Suprapubic skin (tissue), 4 donors: ENCODE results near the gene LEF1. TPM values are rescaled to one million over a fixed set of nuclear protein-coding genes. Genes with fewer than 3 reads are reported as not detected.

Source experiments
- DNase-seq, 2 donors: peaks; one replicate each; pipeline ENCODE4 v3.0.0-alpha.2; 2019; ENCODE audit warnings: low spot score in 2 of 2
- H3K27ac ChIP-seq: fragments of 200-600 bp; sonication (generic); one replicate; pipeline ENCODE4 v1.5.1; 2019
- H3K27me3 ChIP-seq: fragments of 200-600 bp; sonication (generic); one replicate; pipeline ENCODE4 v1.5.1; 2019
- H3K36me3 ChIP-seq: fragments of 200-600 bp; sonication (generic); one replicate; pipeline ENCODE4 v1.5.1; 2019
- H3K4me1 ChIP-seq: fragments of 200-600 bp; sonication (generic); one replicate; pipeline ENCODE4 v1.5.1; 2019
- H3K4me3 ChIP-seq: fragments of 200-600 bp; sonication (generic); one replicate; pipeline ENCODE4 v1.5.1; 2019; ENCODE audit warnings: mild to moderate bottlenecking
- H3K9me3 ChIP-seq: fragments of 200-600 bp; sonication (generic); one replicate; pipeline ENCODE4 v1.5.1; 2019
- CTCF ChIP-seq, 2 donors: fragments of 200-600 bp in 1 of 2; fragments of 450-650 bp in 1 of 2; sonication (generic) in 1 of 2; IDR thresholded peaks; one replicate each; pipeline ENCODE4 v1.5.1; 2016 to 2019; ENCODE audit warnings: antibody characterized with exemption in 2 of 2, mild to moderate bottlenecking in 1 of 2, moderate library complexity in 1 of 2
- EP300 ChIP-seq: sonication (generic); formaldehyde crosslinking; IDR thresholded peaks from one replicate; pipeline ENCODE4 v1.6.1; 2017; ENCODE audit warnings: antibody characterized with exemption
- POLR2A ChIP-seq, 2 donors: fragments of 450-650 bp; IDR thresholded peaks; one replicate each; pipeline ENCODE4 v1.6.1; 2017; ENCODE audit warnings: antibody characterized with exemption in 2 of 2, mild to moderate bottlenecking in 2 of 2, moderate library complexity in 2 of 2
- POLR2AphosphoS5 ChIP-seq, 3 donors: sonication (generic); formaldehyde crosslinking; IDR thresholded peaks; one replicate each; pipeline ENCODE4 v1.6.1; 2017; ENCODE audit warnings: antibody characterized with exemption in 3 of 3
- WGBS: methylation state at CpG from one replicate; pipeline ENCODE4 v1.1.5; 2018; 5-methylcytosine and 5-hydroxymethylcytosine counted together
- total RNA-seq, 4 donors: library from RNA; depleted of rRNA; stranded (reverse); fragments of >200 nt; gene quantifications; one replicate each; pipeline ENCODE4 v1.1.0, GENCODE V29; 2016

Gene LEF1
- total RNA-seq, 4 donors from 2014 or later, result 7.2 to 23.4 (median 14.5) TPM

DNA sequence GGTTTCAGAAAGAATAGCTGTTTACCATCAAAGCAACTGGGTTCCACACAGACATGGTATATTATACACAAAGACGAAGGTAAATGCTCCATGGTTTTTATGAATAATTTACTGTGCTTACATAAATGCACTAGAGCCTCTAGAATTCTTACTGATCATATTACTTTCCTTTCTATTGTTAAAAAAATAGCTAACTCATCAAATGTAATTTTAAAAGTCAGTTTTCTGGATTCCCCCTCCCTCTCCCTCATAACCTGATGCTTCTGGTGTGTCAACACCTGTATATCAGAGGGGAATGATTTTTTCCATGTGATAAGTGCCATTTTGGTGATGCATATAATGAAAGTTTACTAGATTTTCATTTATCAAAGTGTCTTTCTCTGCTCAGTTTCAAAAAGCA is 31.1 kb upstream of the LEF1 start:
- Histone ChIP-seq H3K27me3 (no peaks in the 10 kb centered on the region), H3K27ac (no peak overlapping the region), H3K4me1 (no peaks in the 10 kb centered on the region), H3K9me3 (no peaks in the 10 kb centered on the region), H3K4me3 (no peak overlapping the region), H3K36me3 (no peaks in the 10 kb centered on the region)
- DNase-seq, result no peak
- TF ChIP-seq CTCF (IDR thresholded peaks at IDR 0.05) (no peak), EP300 (no peak), POLR2AphosphoS5 (IDR thresholded peaks at IDR 0.05) (no peak), POLR2A (IDR thresholded peaks at IDR 0.05) (no peak)
- 83% methylated on average over 1 of the region's 1 CpG for WGBS

DNA sequence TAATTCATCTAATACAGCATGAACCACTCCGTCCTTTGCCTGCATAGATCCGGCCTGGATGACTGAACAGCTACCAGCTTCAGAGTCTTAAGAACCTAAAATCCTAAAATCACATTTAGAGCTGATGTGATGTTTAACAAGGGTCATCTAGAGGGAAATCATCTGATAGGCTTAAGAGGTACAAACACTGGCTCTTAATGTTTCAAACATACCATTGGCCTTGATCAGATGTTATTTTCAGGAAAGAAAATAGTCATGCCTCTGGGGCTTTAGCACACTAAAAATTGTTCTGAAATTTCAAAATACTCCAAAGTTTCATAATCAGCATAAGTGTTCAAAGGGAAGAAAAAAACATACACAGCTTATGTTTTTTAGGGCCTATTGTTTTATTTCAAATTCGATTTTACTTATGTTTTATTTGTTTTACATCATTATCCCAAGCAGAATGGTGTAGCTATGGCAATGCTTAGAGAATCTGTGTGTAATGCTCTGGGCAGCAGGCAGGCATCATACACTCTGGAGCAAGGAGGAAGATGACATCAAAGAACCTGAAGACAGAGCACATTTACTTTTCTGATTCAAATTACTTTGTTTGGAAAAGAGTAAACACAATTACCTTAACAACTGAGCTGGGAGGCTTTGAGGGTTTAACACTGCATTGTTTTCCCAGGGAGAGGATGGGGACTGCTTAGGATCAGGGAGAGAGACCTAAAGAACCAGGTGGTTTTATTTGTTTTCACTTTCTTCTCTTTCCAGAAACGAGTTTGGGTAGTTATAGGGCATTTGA is 25.3 kb upstream of the LEF1 start:
- Histone ChIP-seq H3K27ac (no peak overlapping the region), H3K27me3 (no peaks in the 10 kb centered on the region), H3K9me3 (no peaks in the 10 kb centered on the region), H3K4me1 (no peaks in the 10 kb centered on the region), H3K4me3 (no peak overlapping the region), H3K36me3 (no peaks in the 10 kb centered on the region)
- TF ChIP-seq POLR2A (IDR thresholded peaks at IDR 0.05) (no peak), POLR2AphosphoS5 (IDR thresholded peaks at IDR 0.05) (no peak), CTCF (IDR thresholded peaks at IDR 0.05) (no peak), EP300 (no peak)
- DNase-seq, result no peak
- WGBS, result 58% methylated on average over 4 of the region's 4 CpGs

DNA sequence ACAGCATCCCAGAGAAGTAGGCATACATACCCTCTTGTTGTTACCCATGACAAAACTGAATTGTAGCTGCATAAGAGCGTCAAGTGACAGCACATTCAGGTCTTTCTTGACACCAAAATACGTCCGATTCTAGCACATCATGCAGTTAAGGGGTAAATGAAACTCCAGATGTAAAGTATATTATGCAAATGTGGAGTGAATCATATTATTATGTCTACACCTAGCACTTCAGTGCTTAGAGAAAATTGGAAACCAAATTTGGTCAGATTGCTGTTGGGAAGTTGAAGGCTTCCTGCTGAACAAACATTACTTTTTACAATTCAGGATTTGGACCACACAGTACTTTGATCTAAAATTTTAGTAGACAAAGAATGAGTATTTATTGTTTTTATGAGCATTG is 24.2 kb upstream of the LEF1 start:
- H3K27ac ChIP-seq, result no peak overlapping the region
- TF ChIP-seq POLR2A (IDR thresholded peaks at IDR 0.05) (no peak), EP300 (no peak), CTCF (IDR thresholded peaks at IDR 0.05) (no peak), POLR2AphosphoS5 (IDR thresholded peaks at IDR 0.05) (no peak)
- H3K4me1 ChIP-seq, result no peaks in the 10 kb centered on the region
- H3K27me3 ChIP-seq, result no peaks in the 10 kb centered on the region
- DNase-seq, result no peak
- H3K36me3 ChIP-seq, result no peaks in the 10 kb centered on the region
- no peak overlapping the region for H3K4me3 ChIP-seq
- WGBS, result 82% methylated on average over 3 of the region's 3 CpGs
- no peaks in the 10 kb centered on the region for H3K9me3 ChIP-seq

DNA sequence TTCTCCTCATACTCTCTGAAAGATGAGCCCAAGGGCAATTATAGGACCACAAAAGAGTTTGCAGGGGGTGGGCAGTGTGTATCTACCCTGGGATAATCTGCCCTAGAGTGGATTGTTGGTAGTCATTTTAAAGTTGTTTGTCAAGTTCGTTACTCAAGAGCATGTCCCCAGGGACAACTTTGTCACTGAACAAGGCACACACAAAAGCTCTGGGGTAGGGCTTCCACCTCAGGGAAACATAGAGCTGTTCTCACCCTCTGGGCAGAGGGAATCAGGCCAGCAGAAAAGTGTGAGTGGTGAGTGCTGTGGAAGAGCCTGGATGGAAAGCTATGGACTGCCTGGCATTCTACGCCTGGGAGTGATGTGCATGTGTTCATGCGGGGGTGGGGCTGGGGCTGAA is 23.3 kb upstream of the LEF1 start:
- H3K4me1 ChIP-seq, result no peaks in the 10 kb centered on the region
- no peak overlapping the region for H3K27ac ChIP-seq
- TF ChIP-seq EP300 (no peak), CTCF (IDR thresholded peaks at IDR 0.05) (no peak), POLR2AphosphoS5 (IDR thresholded peaks at IDR 0.05) (no peak), POLR2A (IDR thresholded peaks at IDR 0.05) (no peak)
- H3K27me3 ChIP-seq, result no peaks in the 10 kb centered on the region
- no peaks in the 10 kb centered on the region for H3K36me3 ChIP-seq
- H3K9me3 ChIP-seq, result no peaks in the 10 kb centered on the region
- DNase-seq, result no peak
- 79% methylated on average over 3 of the region's 3 CpGs for WGBS
- H3K4me3 ChIP-seq, result no peak overlapping the region

DNA sequence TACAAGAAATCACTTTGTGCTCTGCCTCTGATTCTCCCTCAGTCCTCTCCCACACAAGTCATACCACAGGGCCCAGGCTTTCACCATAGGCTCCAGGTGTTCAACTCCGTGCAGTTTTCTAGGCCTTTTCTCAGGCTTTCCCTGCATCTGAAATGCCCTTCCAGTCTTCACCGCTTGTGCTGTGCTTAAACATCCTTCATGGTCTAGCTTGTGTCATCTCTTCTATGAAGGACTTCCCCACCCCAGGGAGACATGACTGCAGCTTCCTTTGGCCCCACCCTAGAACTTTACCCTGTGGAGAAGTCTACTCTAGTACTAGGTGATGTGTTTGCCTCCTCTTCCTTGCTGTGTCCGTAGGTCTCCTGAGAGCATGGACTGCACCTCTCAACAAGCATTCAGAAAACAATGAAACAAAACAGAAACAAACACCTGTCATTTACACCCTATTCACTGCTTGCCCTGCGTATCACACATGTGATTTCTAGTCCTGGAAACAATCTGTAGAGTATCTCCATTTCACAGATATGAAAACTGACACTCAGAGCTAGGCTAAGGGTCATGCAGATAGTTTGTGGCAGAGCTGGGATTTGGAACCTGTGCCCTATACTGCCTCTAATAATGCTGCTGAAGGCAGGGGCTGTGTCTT is 22.7 kb upstream of the LEF1 start:
- no peak for DNase-seq
- 95% methylated on average over 4 of the region's 4 CpGs for WGBS
- Histone ChIP-seq H3K36me3 (no peaks in the 10 kb centered on the region), H3K4me1 (no peaks in the 10 kb centered on the region), H3K4me3 (no peak overlapping the region), H3K9me3 (no peaks in the 10 kb centered on the region), H3K27me3 (no peaks in the 10 kb centered on the region), H3K27ac (no peak overlapping the region)
- no peak for TF ChIP-seq CTCF (IDR thresholded peaks at IDR 0.05)
- TF ChIP-seq POLR2A (IDR thresholded peaks at IDR 0.05), result no peak
- TF ChIP-seq POLR2AphosphoS5 (IDR thresholded peaks at IDR 0.05), result no peak
- no peak for TF ChIP-seq EP300
